Osteocyte (in vitro differentiated cells): ENCODE data around the gene EPHX1. TPM values are rescaled to one million over a fixed set of nuclear protein-coding genes. Genes with fewer than 3 reads are reported as not detected.

Experiments used
- DNase-seq: peaks from one replicate; pipeline ENCODE4 v3.0.0; 2021; ENCODE audit warnings: mixed read lengths; ENCODE audit not compliant: unreplicated experiment; ENCODE audit errors: extremely low spot score
- H3K27ac Mint-ChIP-seq: one replicate; pipeline ENCODE4 v1.8.0; 2021; ENCODE audit warnings: mild to moderate bottlenecking, mixed read lengths; ENCODE audit not compliant: unreplicated experiment
- H3K27me3 Mint-ChIP-seq: one replicate; pipeline ENCODE4 v1.8.0; 2021; ENCODE audit warnings: mixed read lengths; ENCODE audit not compliant: unreplicated experiment
- H3K36me3 Mint-ChIP-seq: one replicate; pipeline ENCODE4 v1.8.0; 2021; ENCODE audit warnings: mixed read lengths; ENCODE audit not compliant: unreplicated experiment
- H3K4me1 Mint-ChIP-seq: one replicate; pipeline ENCODE4 v1.8.0; 2021; ENCODE audit warnings: mixed read lengths; ENCODE audit not compliant: unreplicated experiment
- H3K4me3 Mint-ChIP-seq: one replicate; pipeline ENCODE4 v1.8.0; 2021; ENCODE audit warnings: mild to moderate bottlenecking, moderate library complexity, mixed read lengths; ENCODE audit not compliant: unreplicated experiment
- H3K9me3 Mint-ChIP-seq: one replicate; pipeline ENCODE4 v1.8.0; 2021; ENCODE audit warnings: mixed read lengths; ENCODE audit not compliant: unreplicated experiment
- total RNA-seq: library from RNA; stranded (reverse); gene quantifications from 2 replicates; pipeline ENCODE4 v1.2.1, GENCODE V29; 2021
- TF ChIP-seq, protein P1 (sequence below): fragments of 200-600 bp; sonication (generic); IDR thresholded peaks from 2 replicates; pipeline ENCODE4 v1.5.0; 2021; ENCODE audit warnings: antibody characterized with exemption, mild to moderate bottlenecking, moderate library complexity

The EPHX1 gene
- total RNA-seq, 1 donor from 2014 or later: 32.3 TPM

DNA sequence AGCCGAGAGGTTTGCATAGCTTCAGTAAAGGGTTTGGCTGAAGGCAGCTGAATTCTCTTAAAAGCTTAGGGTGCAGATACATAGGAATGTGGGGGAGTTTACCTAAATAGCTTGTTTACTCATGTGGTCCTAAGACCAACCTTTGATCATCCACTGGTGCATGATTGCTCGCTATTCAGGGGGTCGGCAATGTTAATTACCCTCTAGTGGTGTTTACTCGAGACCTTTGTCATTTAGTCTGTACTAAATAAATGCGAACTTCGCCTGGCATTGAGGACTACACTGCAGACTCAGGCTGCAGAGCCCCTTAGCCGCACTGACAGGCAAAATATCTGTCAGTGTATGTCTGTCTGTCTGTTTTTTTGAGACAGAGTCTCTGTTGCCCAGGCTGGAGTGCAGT is 40.4 kb downstream of the EPHX1 start:
- DNase-seq: no peak
- Mint-ChIP-seq H3K36me3 (peaks cover 17% of the 10 kb centered on the region), H3K27me3 (no peaks in the 10 kb centered on the region), H3K4me1 (peaks cover 5% of the 10 kb centered on the region), H3K9me3 (no peaks in the 10 kb centered on the region), H3K4me3 (no peak overlapping the region), H3K27ac (no peak overlapping the region)
- TF ChIP-seq, protein P1, sequence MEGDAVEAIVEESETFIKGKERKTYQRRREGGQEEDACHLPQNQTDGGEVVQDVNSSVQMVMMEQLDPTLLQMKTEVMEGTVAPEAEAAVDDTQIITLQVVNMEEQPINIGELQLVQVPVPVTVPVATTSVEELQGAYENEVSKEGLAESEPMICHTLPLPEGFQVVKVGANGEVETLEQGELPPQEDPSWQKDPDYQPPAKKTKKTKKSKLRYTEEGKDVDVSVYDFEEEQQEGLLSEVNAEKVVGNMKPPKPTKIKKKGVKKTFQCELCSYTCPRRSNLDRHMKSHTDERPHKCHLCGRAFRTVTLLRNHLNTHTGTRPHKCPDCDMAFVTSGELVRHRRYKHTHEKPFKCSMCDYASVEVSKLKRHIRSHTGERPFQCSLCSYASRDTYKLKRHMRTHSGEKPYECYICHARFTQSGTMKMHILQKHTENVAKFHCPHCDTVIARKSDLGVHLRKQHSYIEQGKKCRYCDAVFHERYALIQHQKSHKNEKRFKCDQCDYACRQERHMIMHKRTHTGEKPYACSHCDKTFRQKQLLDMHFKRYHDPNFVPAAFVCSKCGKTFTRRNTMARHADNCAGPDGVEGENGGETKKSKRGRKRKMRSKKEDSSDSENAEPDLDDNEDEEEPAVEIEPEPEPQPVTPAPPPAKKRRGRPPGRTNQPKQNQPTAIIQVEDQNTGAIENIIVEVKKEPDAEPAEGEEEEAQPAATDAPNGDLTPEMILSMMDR: no peak

DNA sequence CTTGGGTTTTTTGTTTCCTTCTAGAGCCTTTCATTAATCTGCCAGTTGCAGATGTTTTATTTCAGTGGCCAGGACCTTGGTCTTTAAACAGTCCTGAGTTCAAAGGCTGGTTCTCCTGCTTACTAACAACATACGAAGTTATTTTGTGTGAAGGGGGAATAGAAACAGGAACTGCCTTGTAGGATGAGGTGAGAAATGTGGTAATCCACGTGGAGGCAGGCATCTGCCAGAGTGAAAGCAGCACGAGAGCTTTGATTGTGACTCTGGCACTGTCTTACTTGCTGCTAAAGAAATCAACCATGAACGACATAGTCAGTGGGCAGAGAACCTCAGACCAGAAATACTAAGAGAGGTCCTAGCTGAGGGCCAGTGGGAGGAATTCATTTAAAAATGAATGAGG is 41.9 kb downstream of the EPHX1 start:
- no peak overlapping the region for H3K27ac Mint-ChIP-seq
- TF ChIP-seq, protein P1: no peak

DNA sequence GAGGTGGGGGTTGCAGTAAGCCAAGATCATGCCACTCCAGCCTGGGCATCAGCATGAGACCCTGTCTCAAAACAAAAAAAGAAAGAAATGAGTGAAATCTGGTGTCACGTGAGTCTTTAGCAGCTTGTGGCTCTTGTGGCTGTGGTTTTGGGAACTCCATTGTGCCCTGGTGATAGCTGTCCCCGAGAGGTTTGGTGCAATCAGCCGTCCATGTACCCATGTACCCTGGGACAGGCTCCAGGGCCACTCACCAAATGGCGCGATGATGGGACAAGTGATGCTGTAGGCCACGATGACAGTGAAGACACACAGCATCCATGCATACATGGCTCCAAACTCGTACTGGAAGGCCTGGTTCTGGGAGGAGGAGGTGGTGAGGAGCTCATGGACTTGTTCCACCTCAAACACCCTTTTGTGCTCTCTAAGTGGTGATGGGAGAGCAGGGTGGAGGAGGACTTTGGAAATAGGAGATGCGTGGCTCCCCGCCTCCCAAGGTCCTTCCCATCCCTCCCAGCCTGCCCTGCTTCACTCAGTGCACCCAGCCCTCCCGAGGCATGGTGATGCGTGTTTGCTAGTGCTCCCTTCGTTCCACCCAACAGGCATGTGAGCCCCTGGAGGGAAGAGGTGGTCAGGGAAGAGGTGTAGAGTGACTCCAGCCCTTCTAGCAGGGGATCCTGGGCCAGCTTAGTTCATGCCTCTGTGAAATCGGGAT is 42.6 kb downstream of the EPHX1 start:
- Mint-ChIP-seq H3K4me1 (peaks cover 2% of the 10 kb centered on the region), H3K4me3 (no peak overlapping the region), H3K27ac (no peak overlapping the region), H3K9me3 (no peaks in the 10 kb centered on the region), H3K36me3 (peaks cover 24% of the 10 kb centered on the region), H3K27me3 (no peaks in the 10 kb centered on the region)
- no peak for DNase-seq
- TF ChIP-seq, protein P1: no peak

More for the DNA sequence above, 41.9 kb downstream of the EPHX1 start:
- no peak overlapping the region for H3K4me3 Mint-ChIP-seq
- H3K4me1 Mint-ChIP-seq: peaks cover 2% of the 10 kb centered on the region
- no peak for DNase-seq
- H3K9me3 Mint-ChIP-seq: no peaks in the 10 kb centered on the region
- H3K27me3 Mint-ChIP-seq: no peaks in the 10 kb centered on the region
- peaks cover 28% of the 10 kb centered on the region for H3K36me3 Mint-ChIP-seq

DNA sequence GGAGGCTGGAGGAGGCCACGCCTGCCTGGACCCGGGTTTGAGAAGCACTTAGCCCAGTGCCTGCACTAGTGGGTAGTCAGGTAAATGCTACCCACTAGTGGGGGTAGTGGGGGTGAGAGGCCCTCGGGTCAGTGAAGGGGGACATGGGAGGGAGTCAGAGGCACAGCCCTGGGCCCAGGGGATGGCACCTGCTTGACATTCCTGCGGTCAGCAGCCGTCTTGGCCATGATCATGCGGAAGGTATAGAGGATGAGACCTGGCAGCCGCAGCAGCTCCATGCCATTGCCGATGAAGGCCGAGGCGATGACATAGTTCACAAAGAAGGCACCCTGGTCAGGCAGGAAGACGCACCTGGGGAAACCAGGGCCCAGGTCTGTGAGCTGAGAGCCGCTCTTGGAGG is 43.5 kb downstream of the EPHX1 start:
- Mint-ChIP-seq H3K36me3 (peaks cover 24% of the 10 kb centered on the region), H3K9me3 (no peaks in the 10 kb centered on the region), H3K4me3 (no peak overlapping the region), H3K27me3 (no peaks in the 10 kb centered on the region), H3K27ac (no peak overlapping the region), H3K4me1 (peaks cover 2% of the 10 kb centered on the region)
- no peak for DNase-seq
- TF ChIP-seq, protein P1: no peak

DNA sequence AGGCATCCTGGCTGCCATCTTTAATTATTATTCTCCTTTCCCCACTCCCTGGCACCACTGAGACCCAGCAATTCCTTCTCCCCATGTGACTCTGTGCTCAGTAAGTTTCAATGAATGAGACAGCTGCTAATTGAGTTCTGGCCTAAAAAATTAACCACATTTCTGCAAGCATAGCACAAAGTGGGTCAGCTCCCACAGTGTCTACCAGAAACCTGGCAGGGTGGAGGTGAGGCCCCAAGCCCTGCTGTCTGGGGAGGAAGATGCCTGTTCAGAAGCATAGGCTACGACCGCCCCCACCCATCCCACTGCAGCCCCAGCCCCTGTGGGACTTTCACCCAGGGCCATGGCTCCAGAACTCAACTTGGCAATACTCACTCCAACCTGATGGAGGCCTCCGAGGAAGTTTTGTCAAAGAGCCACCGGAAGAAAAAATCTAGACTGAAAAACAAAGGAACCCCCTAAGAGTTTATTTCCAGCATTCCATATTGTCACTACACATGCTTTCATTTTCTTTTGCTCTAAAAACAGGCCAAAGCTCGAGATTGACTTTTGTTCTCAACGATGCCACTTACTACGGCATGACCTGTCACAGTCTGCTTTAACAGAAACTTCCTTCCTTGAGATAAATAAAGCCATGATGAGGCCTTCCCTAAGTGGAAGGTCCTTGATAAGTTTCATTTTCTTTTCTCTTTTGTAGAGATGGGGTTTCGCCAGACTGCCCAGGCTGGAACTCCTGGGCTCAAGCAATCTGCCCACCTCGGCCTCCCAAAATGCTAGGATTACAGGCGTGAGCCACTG is 45.8 kb downstream of the EPHX1 start:
- DNase-seq: no peak
- Mint-ChIP-seq H3K27me3 (no peaks in the 10 kb centered on the region), H3K27ac (no peak overlapping the region), H3K4me1 (no peaks in the 10 kb centered on the region), H3K36me3 (peaks cover 29% of the 10 kb centered on the region), H3K9me3 (no peaks in the 10 kb centered on the region), H3K4me3 (no peak overlapping the region)
- TF ChIP-seq, protein P1: no peak
